AG04449 (cell line): ENCODE results near the gene FIG4.
"Not testable (repeated sequence)": the region's sequence is repeated elsewhere in the genome, so short reads cannot be mapped to it uniquely, and the experiment has no call there.

ENCODE experiments used
- CTCF ChIA-PET: fragments of 350-600 bp; formaldehyde crosslinking; extraction: SDS; loops from one replicate; lab custom pipeline; 2021; ENCODE audit warnings: antibody characterized with exemption; lab: Yijun Ruan, JAX
- POLR2A ChIA-PET: fragments of 400-600, 350-600 bp; formaldehyde crosslinking; extraction: SDS; loops from one replicate; lab custom pipeline; 2020; ENCODE audit warnings: antibody characterized with exemption, inconsistent platforms; lab: Yijun Ruan, JAX
- DNase-seq: peaks from one replicate; pipeline ENCODE4 v3.0.0-alpha.2; 2010; ENCODE audit warnings: low read depth, low spot score
- H3K4me3 ChIP-seq: 2 replicates; pipeline ENCODE4 v1.5.1; 2011; ENCODE audit warnings: low read depth, mild to moderate bottlenecking, control low read depth, low read length
- TF ChIP-seq, protein P1 (sequence below): IDR thresholded peaks from one replicate; pipeline ENCODE4 v1.5.1; 2011; ENCODE audit warnings: mild to moderate bottlenecking, moderate library complexity, low read length, control low read depth, inconsistent platforms; ENCODE audit not compliant: insufficient read depth; ENCODE audit errors: missing control alignments

FIG4 gene

DNA sequence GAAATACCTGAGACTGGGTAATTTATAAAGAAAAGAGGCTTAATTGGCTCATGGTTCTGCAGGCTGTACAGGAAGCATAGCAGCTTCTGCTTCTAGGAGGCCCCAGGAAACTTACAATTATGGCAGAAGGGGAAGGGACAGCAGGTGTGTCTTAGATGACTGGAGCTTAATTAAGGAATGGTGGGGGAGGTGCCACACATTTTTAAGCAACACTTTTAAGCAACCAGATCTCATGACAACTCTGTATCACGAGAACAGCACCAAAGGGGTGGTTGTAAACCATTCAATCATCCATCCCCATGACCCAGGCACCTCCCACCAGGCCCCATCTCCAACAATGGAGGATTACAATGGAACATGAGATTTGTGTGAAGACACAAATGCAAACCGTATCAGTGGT lies 26.9 kb downstream of the FIG4 start:
- CTCF ChIA-PET: interaction anchor here (8.2 to 16.7 kb wide), 2 partner anchors 13 to 323 kb away, joined by 51 to 206 read pairs; no protein-coding TSS in a partner anchor
- TF ChIP-seq, protein P1, sequence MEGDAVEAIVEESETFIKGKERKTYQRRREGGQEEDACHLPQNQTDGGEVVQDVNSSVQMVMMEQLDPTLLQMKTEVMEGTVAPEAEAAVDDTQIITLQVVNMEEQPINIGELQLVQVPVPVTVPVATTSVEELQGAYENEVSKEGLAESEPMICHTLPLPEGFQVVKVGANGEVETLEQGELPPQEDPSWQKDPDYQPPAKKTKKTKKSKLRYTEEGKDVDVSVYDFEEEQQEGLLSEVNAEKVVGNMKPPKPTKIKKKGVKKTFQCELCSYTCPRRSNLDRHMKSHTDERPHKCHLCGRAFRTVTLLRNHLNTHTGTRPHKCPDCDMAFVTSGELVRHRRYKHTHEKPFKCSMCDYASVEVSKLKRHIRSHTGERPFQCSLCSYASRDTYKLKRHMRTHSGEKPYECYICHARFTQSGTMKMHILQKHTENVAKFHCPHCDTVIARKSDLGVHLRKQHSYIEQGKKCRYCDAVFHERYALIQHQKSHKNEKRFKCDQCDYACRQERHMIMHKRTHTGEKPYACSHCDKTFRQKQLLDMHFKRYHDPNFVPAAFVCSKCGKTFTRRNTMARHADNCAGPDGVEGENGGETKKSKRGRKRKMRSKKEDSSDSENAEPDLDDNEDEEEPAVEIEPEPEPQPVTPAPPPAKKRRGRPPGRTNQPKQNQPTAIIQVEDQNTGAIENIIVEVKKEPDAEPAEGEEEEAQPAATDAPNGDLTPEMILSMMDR: no peak
- H3K4me3 ChIP-seq: no peak overlapping the region
- POLR2A ChIA-PET: no interaction called here
- DNase-seq: no peak

DNA sequence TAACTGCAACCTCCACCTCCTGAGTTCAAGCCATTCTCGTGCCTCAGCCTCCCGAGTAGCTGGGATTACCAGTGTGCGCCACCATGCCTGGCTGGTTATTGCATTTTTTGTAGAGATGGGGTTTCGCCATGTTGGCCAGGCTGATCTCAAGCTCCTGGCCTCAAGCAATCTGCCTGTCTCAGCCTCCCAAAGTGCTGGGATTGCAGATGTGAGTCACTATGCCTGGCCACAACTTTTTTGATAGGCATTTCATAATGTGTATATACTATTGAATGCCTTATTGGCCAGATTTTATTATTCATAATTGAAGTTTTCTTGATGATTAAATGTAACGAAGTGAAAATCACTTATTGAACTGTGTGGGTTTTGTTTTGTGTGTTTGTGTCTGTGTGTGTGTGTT lies 27.9 kb downstream of the FIG4 start:
- TF ChIP-seq, protein P1: no peak
- no peak for DNase-seq
- CTCF ChIA-PET: interaction anchor here (2.5 to 16.7 kb wide), 3 partner anchors 14 to 334 kb away, joined by 6 to 206 read pairs (median 51); no protein-coding TSS in a partner anchor
- POLR2A ChIA-PET: no interaction called here
- no peak overlapping the region for H3K4me3 ChIP-seq

DNA sequence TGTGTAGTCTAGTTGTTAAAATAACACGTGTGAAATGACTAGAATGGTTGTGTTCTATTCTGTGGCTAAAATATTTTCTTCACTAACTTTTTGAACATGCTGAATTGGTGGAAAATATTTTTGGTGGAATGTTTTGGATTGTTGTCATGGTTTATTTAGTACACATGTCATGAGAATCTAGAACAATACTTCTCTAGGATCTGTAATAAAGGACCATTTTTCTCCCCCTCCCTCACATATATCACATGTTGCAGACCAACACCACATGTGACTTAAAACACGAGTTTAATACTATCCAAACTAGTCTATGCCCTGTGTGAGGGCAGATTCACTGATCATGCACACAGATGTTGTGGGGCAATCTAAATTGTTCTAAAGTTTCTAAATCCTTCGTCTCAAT lies 29.2 kb downstream of the FIG4 start:
- DNase-seq: no peak
- ChIA-PET CTCF (interaction anchor here (2.5 to 16.7 kb wide), 3 partner anchors 15 to 333 kb away, joined by 6 to 206 read pairs (median 51); no protein-coding TSS in a partner anchor), POLR2A (no interaction called here)
- no peak overlapping the region for H3K4me3 ChIP-seq
- TF ChIP-seq, protein P1: no peak

DNA sequence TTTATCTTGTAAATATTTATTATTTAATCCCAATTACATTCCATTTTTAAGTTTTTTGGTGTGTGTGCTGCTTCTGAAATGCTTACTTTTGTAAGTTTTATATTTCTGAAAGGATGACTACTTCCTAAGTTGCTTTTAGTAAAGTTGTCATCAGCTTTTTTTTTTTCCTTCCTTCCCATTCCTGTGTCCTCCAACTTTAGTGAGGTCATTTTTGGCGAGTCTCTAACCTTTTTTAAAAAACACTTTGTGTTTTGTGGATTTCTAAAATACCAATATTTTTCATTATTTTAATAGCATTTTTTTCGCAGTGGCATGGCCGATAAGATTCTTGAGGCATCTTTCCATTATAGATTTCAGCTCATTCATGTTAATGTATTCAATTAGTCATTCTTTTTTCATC lies 30.9 kb downstream of the FIG4 start:
- DNase-seq: no peak
- TF ChIP-seq, protein P1: no peak
- ChIA-PET CTCF (interaction anchor here (1.2 to 16.7 kb wide), 3 partner anchors 13 to 318 kb away, joined by 3 to 206 read pairs (median 4); no protein-coding TSS in a partner anchor), POLR2A (no interaction called here)
- no peak overlapping the region for H3K4me3 ChIP-seq

DNA sequence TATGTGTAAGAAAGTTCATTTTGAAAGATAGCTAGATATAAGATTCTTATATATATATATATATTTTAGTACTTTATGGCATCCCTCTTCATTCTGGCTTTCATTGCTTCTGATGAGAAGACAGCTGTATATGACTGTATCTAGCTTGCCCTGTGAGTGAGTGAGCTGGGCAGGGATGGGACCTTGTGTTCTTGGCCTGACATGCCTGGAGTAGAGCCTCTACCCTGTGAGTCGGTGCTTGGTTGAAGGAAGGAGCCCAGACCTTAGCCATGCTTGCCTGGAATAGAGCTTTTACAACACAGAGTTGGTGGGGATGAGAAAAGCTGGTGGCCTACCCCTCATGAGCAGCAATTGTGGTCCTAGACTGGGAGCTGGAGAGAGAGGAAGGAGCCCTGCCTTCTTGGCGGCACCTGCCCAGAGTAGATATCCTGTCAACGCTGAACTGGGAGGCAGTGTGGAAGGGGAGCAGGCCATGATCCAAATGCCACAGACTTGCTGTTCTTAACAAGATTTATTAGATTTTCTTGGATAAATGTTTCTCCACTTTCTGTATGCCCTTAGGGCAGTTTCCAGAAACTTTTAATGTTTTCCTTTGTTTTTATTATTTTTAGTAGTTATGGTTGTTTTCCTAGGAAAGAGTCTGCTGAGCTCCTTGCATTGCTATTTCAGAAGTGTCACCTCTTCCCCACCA lies 31.6 kb downstream of the FIG4 start:
- CTCF ChIA-PET: interaction anchor here (1.2 to 16.7 kb wide), 3 partner anchors 13 to 318 kb away, joined by 3 to 206 read pairs (median 4); no protein-coding TSS in a partner anchor
- POLR2A ChIA-PET: no interaction called here
- DNase-seq: no peak
- TF ChIP-seq, protein P1: no peak
- no peak overlapping the region for H3K4me3 ChIP-seq

DNA sequence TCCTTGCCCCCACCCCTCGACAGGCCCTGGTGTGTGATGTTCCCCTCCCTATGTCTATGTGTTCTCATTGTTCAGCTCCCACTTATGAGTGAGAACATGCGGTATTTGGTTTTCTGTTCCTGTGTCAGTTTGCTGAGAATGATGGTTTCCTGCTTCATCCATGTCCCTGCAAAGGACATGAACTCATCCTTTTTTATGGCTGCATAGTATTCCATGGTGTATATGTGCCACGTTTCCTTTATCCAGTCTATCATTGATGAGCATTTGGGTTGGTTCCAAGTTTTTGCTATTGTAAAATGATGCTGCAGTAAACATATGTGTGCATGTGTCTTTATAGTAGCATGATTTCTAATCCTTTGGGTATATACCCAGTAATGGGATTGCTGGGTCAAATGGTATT lies 34.2 kb downstream of the FIG4 start:
- POLR2A ChIA-PET, DNase-seq, CTCF ChIA-PET: not testable (repeated sequence)

More for the DNA sequence above, 34.2 kb downstream of the FIG4 start:
- not testable (repeated sequence) for H3K4me3 ChIP-seq
